Muscle of leg (tissue), 11 donors: ENCODE measurements around the gene ULBP1. TPM values are rescaled to one million over a fixed set of nuclear protein-coding genes. Genes with fewer than 3 reads are reported as not detected.
"Not testable (repeated sequence)": the region's sequence is repeated elsewhere in the genome, so short reads cannot be mapped to it uniquely, and the experiment has no call there.

ENCODE experiments used
- DNase-seq: peaks from one replicate; pipeline ENCODE4 v3.0.0; 2013
- H3K27ac ChIP-seq: one replicate; pipeline ENCODE4 v1.5.1; 2013; ENCODE audit warnings: mild to moderate bottlenecking, low read length, control low read depth
- H3K27me3 ChIP-seq: one replicate; pipeline ENCODE4 v1.6.1; 2013; ENCODE audit warnings: low read length; ENCODE audit not compliant: control insufficient read depth, insufficient read depth
- H3K36me3 ChIP-seq: one replicate; pipeline ENCODE4 v1.6.1; 2013; ENCODE audit warnings: low read length; ENCODE audit not compliant: control insufficient read depth, insufficient read depth
- H3K4me1 ChIP-seq: one replicate; pipeline ENCODE4 v1.6.1; 2013; ENCODE audit warnings: low read length; ENCODE audit not compliant: control insufficient read depth, insufficient read depth
- H3K4me3 ChIP-seq: one replicate; pipeline ENCODE4 v1.5.1; 2013; ENCODE audit warnings: low read length, control low read depth
- H3K9me3 ChIP-seq: replicated peaks from 2 replicates; pipeline ENCODE4 v1.6.1; 2013; ENCODE audit warnings: low read depth, low read length; ENCODE audit not compliant: control insufficient read depth
- WGBS: methylation state at CpG from one replicate; pipeline ENCODE4 v1.1.5; 2013; ENCODE audit warnings: missing lambda C conversion rate; ENCODE audit not compliant: insufficient coverage; 5-methylcytosine and 5-hydroxymethylcytosine counted together
- polyA plus RNA-seq, 8 donors: library from polyadenylated mRNA; unstranded; fragments of 120-200 nt; gene quantifications; one replicate each; pipeline versions ENCODE4 v1.2.1 to v1.2.3, GENCODE V29; 2013; ENCODE audit warnings: inconsistent platforms in 1 of 8, low replicate concordance in 1 of 8; ENCODE audit not compliant: insufficient read length in 8 of 8, insufficient read depth in 1 of 8
- total RNA-seq: library from RNA; stranded (reverse); fragments of 120-200 nt; gene quantifications from one replicate; pipeline ENCODE4 v1.2.4, GENCODE V29; 2013

The ULBP1 gene
- total and polyA plus RNA-seq, 9 donors: 0.13 to 0.71 (median 0.39) TPM

- 38% methylated on average over 2 of the region's 6 CpGs for WGBS
- no peak for DNase-seq
Measured at GRCh38 chr6:149961728-149962425, 1.9 kb upstream of the ULBP1 start.

GRCh38 chr6:149962461-149963211, 1.1 kb upstream of the ULBP1 start:
- Histone ChIP-seq H3K27me3 (peaks cover 85% of the 10 kb centered on the region), H3K4me3 (no peak overlapping the region), H3K36me3 (no peaks in the 10 kb centered on the region), H3K9me3 (no peaks in the 10 kb centered on the region), H3K4me1 (peaks cover 25% of the 10 kb centered on the region), H3K27ac (no peak overlapping the region)
- 67% methylated on average over 5 of the region's 7 CpGs for WGBS
- no peak for DNase-seq

More at GRCh38 chr6:149961728-149962425, 1.9 kb upstream of the ULBP1 start:
- Histone ChIP-seq H3K4me1 (peaks cover 25% of the 10 kb centered on the region), H3K9me3 (no peaks in the 10 kb centered on the region), H3K27ac (no peak overlapping the region), H3K27me3 (peaks cover 82% of the 10 kb centered on the region), H3K4me3 (no peak overlapping the region), H3K36me3 (no peaks in the 10 kb centered on the region)

- Histone ChIP-seq H3K4me1 (peaks cover 25% of the 10 kb centered on the region), H3K4me3 (peak overlapping the region; percentile 39), H3K36me3 (no peaks in the 10 kb centered on the region), H3K27ac (no peak overlapping the region), H3K27me3 (peaks cover 90% of the 10 kb centered on the region), H3K9me3 (no peaks in the 10 kb centered on the region)
- WGBS: 0% methylated on average over 2 of the region's 8 CpGs
- DNase-seq: no peak
Measured at GRCh38 chr6:149963212-149963461, 606 bp upstream of the ULBP1 start.

- no peaks in the 10 kb centered on the region for H3K9me3 ChIP-seq
- peak overlapping the region; percentile 39 for H3K4me3 ChIP-seq
- peaks cover 93% of the 10 kb centered on the region for H3K27me3 ChIP-seq
- WGBS: under 1% methylated on average over 99 of the region's 103 CpGs
- H3K27ac ChIP-seq: no peak overlapping the region
- no peaks in the 10 kb centered on the region for H3K36me3 ChIP-seq
- peak; percentile 34 for DNase-seq
- peaks cover 25% of the 10 kb centered on the region for H3K4me1 ChIP-seq
Measured at GRCh38 chr6:149964308-149965193, 808 bp downstream of the ULBP1 start.

- no peaks in the 10 kb centered on the region for H3K36me3 ChIP-seq
- peak; percentile 53 for DNase-seq
- H3K27me3 ChIP-seq: peaks cover 96% of the 10 kb centered on the region
- no peak overlapping the region for H3K27ac ChIP-seq
- peaks cover 25% of the 10 kb centered on the region for H3K4me1 ChIP-seq
- H3K9me3 ChIP-seq: no peaks in the 10 kb centered on the region
- H3K4me3 ChIP-seq: peak overlapping the region; percentile 39
- WGBS: under 1% methylated on average over 20 of the region's 38 CpGs
Measured at GRCh38 chr6:149965194-149966020, 1.7 kb downstream of the ULBP1 start.

GRCh38 chr6:149966319-149966718, 2.6 kb downstream of the ULBP1 start:
- Histone ChIP-seq H3K4me1 (peaks cover 25% of the 10 kb centered on the region), H3K27me3 (peaks cover 96% of the 10 kb centered on the region)
- H3K4me3 ChIP-seq, H3K36me3 ChIP-seq, DNase-seq, H3K27ac ChIP-seq, H3K9me3 ChIP-seq: not testable (repeated sequence)
- 83% methylated on average over 2 of the region's 2 CpGs for WGBS

GRCh38 chr6:149967591-149967990, 3.8 kb downstream of the ULBP1 start:
- no peak overlapping the region for H3K27ac ChIP-seq
- WGBS: 75% methylated on average over 2 of the region's 4 CpGs
- no peak overlapping the region for H3K4me3 ChIP-seq
- H3K9me3 ChIP-seq: no peaks in the 10 kb centered on the region
- no peaks in the 10 kb centered on the region for H3K36me3 ChIP-seq
- no peak for DNase-seq
- H3K4me1 ChIP-seq: peaks cover 25% of the 10 kb centered on the region
- peaks cover 89% of the 10 kb centered on the region for H3K27me3 ChIP-seq

- not testable (repeated sequence) for H3K36me3 ChIP-seq, H3K9me3 ChIP-seq, H3K27ac ChIP-seq, H3K4me3 ChIP-seq, DNase-seq
- Histone ChIP-seq H3K27me3 (peaks cover 85% of the 10 kb centered on the region), H3K4me1 (peaks cover 24% of the 10 kb centered on the region)
- WGBS: 31% methylated on average over 2 of the region's 2 CpGs
Measured at GRCh38 chr6:149967999-149968398, 4.3 kb downstream of the ULBP1 start.

GRCh38 chr6:149968909-149969308, 5.2 kb downstream of the ULBP1 start:
- 60% methylated on average over 1 of the region's 2 CpGs for WGBS
- not testable (repeated sequence) for H3K9me3 ChIP-seq, H3K27ac ChIP-seq, H3K4me3 ChIP-seq, H3K36me3 ChIP-seq, DNase-seq
- Histone ChIP-seq H3K27me3 (peaks cover 83% of the 10 kb centered on the region), H3K4me1 (peaks cover 16% of the 10 kb centered on the region)
